HG02973 (cell line): ENCODE data around the gene RPL13.
"Not testable (repeated sequence)": the region's sequence is repeated elsewhere in the genome, so short reads cannot be mapped to it uniquely, and the experiment has no call there.

ENCODE experiments used
- ATAC-seq: cut with Tn5 transposase; IDR thresholded peaks from one replicate; pipeline ENCODE4 v1.9.1; 2021; ENCODE audit warnings: moderate library complexity; ENCODE audit not compliant: unreplicated experiment

The RPL13 gene

DNA sequence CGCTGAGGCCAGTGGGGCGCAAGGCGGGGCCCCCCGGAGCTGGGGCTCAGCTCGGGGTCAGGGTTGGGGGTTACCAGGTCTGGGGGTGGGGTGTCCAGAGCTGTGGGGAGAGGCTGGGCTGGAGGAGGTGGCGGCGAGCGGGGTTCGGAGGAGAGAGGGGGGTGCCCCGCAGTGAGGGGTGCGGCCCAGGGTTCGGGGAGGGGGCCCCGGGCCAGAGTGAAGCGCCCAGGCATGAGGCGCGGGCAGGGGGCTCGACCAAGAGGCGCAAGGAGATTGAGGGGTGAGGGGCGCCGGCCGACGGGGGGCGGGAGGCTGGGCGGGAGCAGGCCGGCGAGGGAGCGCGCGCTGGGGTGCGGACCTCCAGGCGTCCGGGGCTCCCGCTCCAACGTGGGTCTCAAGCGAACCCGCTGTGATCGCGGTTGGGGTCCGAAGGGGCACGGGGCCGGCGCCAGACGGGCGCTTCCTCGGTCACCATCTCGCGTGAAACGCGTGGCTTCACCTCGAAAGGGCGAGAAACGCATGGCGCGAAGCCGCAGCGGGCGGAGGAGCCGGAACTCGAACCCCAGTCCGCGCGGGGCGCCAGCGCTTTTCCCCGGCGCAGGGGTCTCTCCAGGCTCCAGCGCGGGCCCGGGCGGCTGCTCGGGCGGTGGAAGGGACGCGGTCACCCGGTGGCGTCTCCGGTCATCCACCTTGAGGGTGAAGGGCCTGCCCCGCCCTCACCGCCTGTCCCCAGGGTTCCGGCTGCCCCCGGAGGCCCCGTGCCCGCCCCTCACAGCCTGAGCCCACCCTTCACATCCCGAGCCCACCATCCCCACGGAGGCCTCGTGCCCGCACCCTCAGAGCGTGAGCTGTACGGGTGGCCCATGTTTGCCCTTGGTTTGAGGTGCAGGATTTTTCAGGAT, 15.9 kb downstream of the RPL13 start:
- ATAC-seq: no peak

DNA sequence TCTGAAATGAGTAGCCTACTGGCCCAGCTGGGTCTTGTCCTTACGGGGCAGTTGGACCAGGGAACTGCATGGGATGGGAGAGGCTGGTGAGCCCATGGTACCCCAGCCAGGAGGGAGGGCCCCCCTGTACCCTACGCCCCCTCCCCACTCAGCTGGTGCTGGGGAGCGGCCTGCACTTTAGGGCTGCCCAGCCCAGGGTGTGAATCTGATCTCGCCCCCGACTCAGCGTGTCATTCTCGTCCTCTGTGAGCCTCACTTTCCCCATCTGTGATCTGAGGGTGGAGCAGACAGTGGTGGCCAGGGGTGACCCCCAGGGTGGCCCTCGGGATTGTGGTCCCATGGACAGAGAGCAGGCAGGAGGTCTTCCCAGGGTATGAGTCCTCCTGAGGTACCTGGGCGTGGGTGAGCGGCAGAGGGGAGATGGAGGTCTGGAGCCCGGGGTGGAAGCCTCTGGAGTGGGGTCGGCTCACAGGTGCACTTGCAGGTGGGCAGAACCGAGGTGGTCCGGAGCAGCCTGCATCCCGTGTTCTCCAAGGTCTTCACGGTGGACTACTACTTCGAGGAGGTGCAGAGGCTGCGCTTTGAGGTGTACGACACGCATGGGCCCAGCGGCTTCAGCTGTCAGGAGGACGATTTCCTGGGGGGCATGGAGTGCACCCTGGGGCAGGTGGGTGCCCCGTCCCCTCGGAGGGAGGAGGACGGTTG, 16.7 kb downstream of the RPL13 start:
- no peak for ATAC-seq

DNA sequence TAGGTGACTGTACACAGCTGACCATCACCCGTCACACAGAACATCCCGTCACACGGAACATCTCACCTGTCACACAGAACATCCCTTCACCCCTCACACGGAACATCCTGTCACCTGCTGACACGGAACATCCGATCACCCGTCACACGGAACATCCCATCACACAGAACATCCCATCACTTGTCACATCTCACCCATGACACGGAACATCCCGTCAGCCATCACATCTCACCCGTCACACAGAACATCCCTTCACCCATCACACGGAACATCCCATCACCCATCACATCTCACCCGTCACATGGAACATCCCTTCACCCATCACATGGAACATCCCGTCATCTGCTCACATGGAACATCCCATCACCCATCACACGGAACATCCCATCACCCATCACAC, 18.9 kb downstream of the RPL13 start:
- ATAC-seq: no peak

DNA sequence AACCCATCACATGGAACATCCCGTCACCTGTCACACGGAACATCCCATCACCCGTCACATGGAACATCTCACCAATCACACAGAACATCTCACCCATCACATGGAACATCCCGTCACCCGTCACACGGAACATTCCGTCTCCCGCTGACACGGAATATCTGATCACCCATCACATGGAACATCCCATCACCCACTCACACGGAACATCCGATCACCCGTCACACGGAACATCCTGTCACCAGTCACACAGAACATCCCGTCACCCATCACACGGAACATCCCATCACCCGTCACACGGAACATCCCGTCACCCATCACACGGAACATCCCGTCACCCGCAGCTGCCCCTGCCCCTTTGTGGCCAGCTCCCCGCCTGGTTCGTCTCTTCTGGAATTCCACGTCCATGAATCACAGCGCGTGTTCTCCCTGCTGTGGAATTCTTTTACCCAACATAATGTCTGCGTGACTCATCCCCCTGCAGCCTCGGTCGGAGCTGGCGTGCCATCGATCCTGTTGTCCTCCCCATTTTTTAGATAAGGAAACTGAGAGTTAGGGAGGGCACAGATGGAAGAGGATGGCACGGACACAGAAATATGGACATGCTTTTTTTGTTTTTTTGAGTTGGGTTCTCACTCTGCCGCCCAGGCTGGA, 20.7 kb downstream of the RPL13 start:
- ATAC-seq: no peak

DNA sequence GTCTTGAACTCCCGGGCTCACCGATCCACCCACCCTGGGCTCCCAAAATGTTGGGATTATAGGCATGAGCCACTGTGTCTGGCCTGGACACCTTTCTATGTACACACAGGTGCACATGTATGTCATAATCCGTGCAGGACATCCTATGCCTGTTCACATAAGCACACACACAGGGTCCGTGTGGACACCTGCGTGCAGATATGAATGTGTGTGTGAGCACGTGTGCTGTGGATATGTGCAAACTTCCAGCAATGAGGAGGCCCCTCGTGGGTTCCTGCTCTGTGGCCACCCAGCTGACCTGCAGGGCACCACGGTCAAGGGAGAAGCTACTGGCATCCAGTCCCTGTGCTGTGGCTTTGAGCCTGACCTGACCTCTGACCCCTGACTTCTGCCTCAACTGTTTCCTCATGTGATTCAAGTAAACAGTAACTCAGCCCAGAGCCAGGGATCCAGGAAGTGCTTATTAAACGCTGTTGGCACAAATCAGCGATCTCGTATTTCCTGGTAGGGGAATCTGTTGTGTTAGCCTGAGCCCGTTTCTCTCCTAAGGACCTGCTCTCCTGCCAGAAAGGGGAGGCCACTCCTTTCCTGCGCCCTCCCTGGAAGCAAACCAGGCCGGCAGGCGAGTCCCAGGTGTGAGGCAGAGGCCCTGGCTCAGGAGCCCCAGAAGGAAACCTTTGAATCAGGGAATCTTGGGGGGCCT, 21.5 kb downstream of the RPL13 start:
- ATAC-seq: no peak

DNA sequence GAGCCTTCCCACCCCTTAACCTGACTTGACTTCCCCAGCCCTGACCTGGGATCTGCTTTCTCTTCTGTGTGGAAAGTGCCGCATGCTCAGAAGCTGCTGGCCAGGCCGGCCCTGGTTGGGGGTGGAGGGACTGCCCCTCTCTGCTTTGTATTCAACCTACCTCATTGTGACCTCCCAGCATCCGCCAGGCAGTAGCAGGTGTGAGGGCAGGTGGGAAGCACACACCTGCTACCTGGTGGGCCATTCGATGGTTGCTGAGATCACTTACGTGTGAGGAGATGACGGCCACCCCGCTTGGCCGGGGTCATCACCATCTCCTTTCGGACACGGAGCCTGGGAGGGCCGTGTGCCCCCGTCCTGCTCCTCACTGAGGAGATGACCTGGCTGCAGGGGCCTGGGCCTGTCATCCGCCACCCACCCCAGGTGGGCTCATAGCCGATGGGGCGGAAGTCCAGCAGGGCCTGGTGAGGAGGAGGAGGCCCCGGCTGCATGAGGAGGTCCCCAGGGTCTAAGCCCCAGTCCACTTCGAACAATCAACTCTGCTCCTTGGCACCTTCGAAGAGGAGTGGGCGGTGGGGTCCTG, 22.2 kb downstream of the RPL13 start:
- no peak for ATAC-seq

- ATAC-seq: no peak
Measured at GRCh38 chr16:89583197-89583894, 22.9 kb downstream of the RPL13 start.

GRCh38 chr16:89583895-89584644, 23.6 kb downstream of the RPL13 start:
- ATAC-seq: no peak

GRCh38 chr16:89584768-89585549, 24.5 kb downstream of the RPL13 start:
- ATAC-seq: no peak

DNA sequence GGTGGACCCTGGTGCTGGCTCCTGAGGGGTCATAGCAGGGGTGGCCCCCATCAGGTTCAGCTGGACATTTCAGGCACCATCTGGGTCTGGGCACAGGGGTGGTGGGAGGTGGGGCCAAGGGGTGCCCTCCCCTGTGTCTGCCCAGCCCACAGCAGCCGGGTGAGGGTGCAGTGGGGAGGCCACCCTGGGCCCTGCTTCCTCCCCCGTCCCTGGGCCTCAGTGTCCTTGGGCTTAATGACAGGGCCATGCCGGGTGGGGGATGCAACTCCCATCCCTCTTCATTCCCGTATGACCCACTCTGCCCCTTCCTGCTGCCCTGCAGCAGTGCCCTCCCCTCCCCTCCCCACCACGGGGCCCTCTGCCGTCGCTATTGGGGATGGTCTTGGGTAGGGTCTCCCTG, 25.7 kb downstream of the RPL13 start:
- ATAC-seq: no peak

- no peak for ATAC-seq
Measured at GRCh38 chr16:89586853-89587252, 26.4 kb downstream of the RPL13 start.

- not testable (repeated sequence) for ATAC-seq
Measured at GRCh38 chr16:89587676-89588075, 27.2 kb downstream of the RPL13 start.

- no peak for ATAC-seq
Measured at GRCh38 chr16:89588413-89589109, 28.1 kb downstream of the RPL13 start.

GRCh38 chr16:89589241-89589926, 28.9 kb downstream of the RPL13 start:
- ATAC-seq: no peak

- no peak for ATAC-seq
Measured at GRCh38 chr16:89593841-89594240, 33.4 kb downstream of the RPL13 start.

GRCh38 chr16:89595330-89596060, 35.0 kb downstream of the RPL13 start:
- ATAC-seq: no peak
